Loucy (cell line): ENCODE results near the gene CTIF.

Experiments
- CTCF ChIP-seq: fragments of 200-600 bp; sonication (generic); conservative IDR thresholded peaks from 2 replicates; pipeline ENCODE4 v1.5.1; 2014; ENCODE audit warnings: mild to moderate bottlenecking, antibody characterized with exemption, low read length
- EZH2phosphoT487 ChIP-seq: fragments of 200-600 bp; IDR thresholded peaks from 2 replicates; pipeline ENCODE4 v1.6.1; 2018; ENCODE audit warnings: antibody characterized with exemption, mild to moderate bottlenecking, moderate library complexity, borderline replicate concordance

- TF ChIP-seq CTCF = no peak
- TF ChIP-seq EZH2phosphoT487 = no peak
Measured at GRCh38 chr18:48544116-48544515, 5.3 kb downstream of the CTIF start.
